AG09309 (cell line): ENCODE results near the gene NFATC3.
"Not testable (repeated sequence)": the region's sequence is repeated elsewhere in the genome, so short reads cannot be mapped to it uniquely, and the experiment has no call there.

Experiments
- DNase-seq: peaks from one replicate; pipeline ENCODE4 v3.0.0-alpha.2; 2010; ENCODE audit warnings: low read depth
- H3K4me3 ChIP-seq: 2 replicates; pipeline ENCODE4 v1.5.1; 2011; ENCODE audit warnings: mild to moderate bottlenecking, low read depth, low read length, moderate library complexity; ENCODE audit not compliant: control insufficient read depth
- CTCF ChIP-seq: IDR thresholded peaks from 2 replicates; pipeline ENCODE4 v1.5.1; 2011; ENCODE audit warnings: mild to moderate bottlenecking, low read depth, low read length, inconsistent platforms; ENCODE audit not compliant: insufficient read depth, control insufficient read depth; ENCODE audit errors: missing control alignments

The NFATC3 gene

GRCh38 chr16:68105611-68106010, 20.4 kb downstream of the NFATC3 start:
- H3K4me3 ChIP-seq: no peak overlapping the region
- DNase-seq: no peak
- no peak for TF ChIP-seq CTCF

- not testable (repeated sequence) for DNase-seq, H3K4me3 ChIP-seq
Measured at GRCh38 chr16:68107230-68107928, 22.2 kb downstream of the NFATC3 start.

- H3K4me3 ChIP-seq, DNase-seq: not testable (repeated sequence)
Measured at GRCh38 chr16:68109156-68109555, 24.0 kb downstream of the NFATC3 start.

- not testable (repeated sequence) for DNase-seq, H3K4me3 ChIP-seq
Measured at GRCh38 chr16:68110611-68111010, 25.4 kb downstream of the NFATC3 start.

- H3K4me3 ChIP-seq: no peak overlapping the region
- no peak for TF ChIP-seq CTCF
- DNase-seq: no peak
Measured at GRCh38 chr16:68111379-68111778, 26.2 kb downstream of the NFATC3 start.

GRCh38 chr16:68113059-68113761, 28.0 kb downstream of the NFATC3 start:
- no peak overlapping the region for H3K4me3 ChIP-seq
- no peak for TF ChIP-seq CTCF
- no peak for DNase-seq

GRCh38 chr16:68113765-68114240, 28.6 kb downstream of the NFATC3 start:
- no peak for DNase-seq
- no peak for TF ChIP-seq CTCF
- no peak overlapping the region for H3K4me3 ChIP-seq

GRCh38 chr16:68114939-68115338, 29.8 kb downstream of the NFATC3 start:
- not testable (repeated sequence) for DNase-seq, H3K4me3 ChIP-seq

- TF ChIP-seq CTCF: no peak
- DNase-seq: no peak
- no peak overlapping the region for H3K4me3 ChIP-seq
Measured at GRCh38 chr16:68115851-68116250, 30.7 kb downstream of the NFATC3 start.
